Fibroblast of skin of abdomen (primary cell): ENCODE results near the gene RTN4RL1.

Experiments
- DNase-seq: peaks from one replicate; pipeline ENCODE4 v3.0.0-alpha.2; 2013

Gene RTN4RL1

DNA sequence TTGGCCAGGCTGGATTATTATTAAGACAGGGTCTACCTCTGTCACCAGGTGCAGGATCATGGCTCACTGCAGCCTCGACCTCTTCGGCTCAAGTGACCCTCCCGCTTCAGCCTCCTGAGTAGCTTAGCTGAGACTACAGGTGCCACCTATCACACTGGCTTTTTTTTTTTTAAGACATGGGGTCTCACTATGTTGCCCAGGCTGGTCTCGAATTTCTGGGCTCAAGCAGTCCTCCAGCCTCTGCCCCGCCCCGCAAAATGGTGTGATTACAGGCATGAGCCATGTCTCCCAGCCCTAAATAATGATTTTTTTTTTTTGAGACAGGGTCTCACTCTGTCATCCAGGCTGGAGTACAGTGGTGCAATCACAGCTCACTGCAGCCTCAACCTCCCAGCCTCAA, 22.5 kb upstream of the RTN4RL1 start:
- DNase-seq, result no peak

GRCh38 chr17:2044263-2044894, 19.2 kb upstream of the RTN4RL1 start:
- DNase-seq, result no peak

GRCh38 chr17:2043785-2044184, 18.7 kb upstream of the RTN4RL1 start:
- peak; percentile 66 for DNase-seq

- no peak for DNase-seq
These were observed 17.8 kb upstream of the RTN4RL1 start for GRCh38 chr17:2042933-2043332.

DNA sequence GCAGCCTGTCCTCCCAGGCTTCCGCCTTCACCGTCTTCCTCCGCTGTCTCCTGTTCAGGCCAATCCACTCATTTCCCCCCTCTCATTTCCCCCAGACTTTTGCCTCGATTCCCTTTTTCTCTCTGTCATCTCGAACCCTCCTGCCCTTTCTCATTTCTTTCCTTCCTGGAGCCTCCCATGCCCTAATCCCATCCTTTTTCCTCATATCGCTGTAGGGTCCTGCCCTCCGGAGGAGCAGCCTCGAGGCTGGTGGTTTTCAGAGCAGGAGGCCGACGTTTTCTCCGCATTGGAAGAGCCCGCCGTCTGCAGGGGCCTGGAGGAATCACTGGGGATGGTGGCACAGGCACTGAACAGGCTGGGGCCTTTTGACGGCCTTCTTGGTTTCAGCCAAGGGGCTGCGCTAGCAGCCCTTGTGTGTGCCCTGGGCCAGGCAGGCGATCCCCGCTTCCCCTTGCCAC, 17.3 kb upstream of the RTN4RL1 start:
- peak; percentile 52 for DNase-seq

DNA sequence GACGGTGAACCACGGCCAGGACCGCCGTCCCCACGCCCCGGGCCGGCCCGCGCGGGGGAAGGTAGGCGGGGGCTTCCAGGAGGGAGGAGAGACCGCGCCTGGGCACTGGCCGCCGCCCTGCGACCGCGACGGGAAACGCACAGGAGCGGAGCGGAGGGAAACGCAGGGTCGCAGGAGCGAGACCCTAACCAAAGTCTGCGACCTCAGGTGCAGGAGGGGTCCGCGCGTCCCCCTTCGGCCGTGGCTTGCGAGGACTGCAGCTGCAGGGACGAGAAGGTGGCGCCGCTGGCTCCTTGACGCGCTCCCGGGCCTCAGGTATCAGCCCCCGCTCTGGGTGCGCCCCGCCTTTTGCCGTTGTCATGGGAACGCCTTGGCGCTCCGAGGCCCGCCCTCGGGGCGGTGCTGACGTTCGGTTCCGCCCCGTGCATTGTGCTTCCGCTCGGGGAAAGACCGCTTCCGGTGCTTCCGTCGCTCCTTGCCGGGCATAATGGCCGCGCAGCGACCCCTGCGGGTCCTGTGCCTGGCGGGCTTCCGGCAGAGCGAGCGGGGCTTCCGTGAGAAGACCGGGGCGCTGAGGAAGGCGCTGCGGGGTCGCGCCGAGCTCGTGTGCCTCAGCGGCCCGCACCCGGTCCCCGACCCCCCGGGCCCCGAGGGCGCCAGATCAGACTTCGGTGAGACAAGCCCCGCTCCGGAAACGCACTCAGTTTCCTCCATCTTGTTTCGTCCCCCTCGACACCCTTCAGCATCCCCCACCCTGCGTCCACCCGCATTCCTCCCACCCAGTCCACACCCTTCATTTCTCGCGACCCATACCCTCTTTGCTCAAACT, 16.6 kb upstream of the RTN4RL1 start, which contains the start of gene OVCA2:
Gene OVCA2 (plus strand): TSS at position 462 of the 829 bp plus-strand sequence. CDS start 26 bp downstream, at position 488.
- DNase-seq, result peak; percentile 94

- no peak for DNase-seq
These were observed 15.9 kb upstream of the RTN4RL1 start for GRCh38 chr17:2040942-2041560.

DNA sequence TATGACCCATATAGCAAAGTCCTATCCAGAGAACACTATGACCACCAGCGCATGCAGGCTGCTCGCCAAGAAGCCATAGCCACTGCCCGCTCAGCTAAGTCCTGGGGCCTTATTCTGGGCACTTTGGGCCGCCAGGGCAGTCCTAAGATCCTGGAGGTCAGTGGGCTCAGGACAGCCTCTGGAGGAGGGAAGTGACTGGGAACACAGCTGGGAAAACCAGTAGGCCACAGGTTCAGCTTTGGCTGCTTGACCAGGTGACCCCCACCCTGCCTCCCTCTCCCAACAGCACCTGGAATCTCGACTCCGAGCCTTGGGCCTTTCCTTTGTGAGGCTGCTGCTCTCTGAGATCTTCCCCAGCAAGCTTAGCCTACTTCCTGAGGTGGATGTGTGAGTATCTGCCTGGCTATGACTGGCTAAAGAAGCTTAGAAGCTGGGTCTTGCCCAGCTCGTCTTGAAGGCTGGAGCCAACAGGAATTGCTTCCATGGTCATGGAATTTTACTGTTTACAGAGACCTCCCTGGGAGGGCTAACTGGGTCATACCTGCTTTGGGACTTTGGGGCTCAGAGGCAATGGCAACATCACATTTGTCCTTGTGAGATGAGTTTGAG, 15.2 kb upstream of the RTN4RL1 start:
- no peak for DNase-seq

DNA sequence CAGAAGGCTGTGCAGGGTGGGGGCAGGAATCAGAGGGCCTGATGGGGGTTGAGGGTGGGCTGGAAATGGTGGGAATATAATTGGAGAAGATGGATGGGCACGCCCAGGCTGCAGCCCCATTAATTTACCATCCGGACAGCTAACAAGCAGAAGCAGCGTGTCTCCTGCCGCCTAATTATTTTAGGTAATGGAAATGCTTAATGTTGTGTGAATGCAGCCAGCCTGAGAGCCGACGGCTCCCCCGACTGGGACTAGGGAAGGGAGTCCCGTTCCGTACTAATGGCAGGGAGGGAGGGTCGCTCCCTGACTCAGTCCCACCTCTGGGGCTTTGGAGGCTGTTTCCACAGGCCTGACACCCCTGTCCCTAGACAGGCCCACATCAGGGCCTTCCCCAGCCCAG, 12.0 kb upstream of the RTN4RL1 start:
- no peak for DNase-seq

DNA sequence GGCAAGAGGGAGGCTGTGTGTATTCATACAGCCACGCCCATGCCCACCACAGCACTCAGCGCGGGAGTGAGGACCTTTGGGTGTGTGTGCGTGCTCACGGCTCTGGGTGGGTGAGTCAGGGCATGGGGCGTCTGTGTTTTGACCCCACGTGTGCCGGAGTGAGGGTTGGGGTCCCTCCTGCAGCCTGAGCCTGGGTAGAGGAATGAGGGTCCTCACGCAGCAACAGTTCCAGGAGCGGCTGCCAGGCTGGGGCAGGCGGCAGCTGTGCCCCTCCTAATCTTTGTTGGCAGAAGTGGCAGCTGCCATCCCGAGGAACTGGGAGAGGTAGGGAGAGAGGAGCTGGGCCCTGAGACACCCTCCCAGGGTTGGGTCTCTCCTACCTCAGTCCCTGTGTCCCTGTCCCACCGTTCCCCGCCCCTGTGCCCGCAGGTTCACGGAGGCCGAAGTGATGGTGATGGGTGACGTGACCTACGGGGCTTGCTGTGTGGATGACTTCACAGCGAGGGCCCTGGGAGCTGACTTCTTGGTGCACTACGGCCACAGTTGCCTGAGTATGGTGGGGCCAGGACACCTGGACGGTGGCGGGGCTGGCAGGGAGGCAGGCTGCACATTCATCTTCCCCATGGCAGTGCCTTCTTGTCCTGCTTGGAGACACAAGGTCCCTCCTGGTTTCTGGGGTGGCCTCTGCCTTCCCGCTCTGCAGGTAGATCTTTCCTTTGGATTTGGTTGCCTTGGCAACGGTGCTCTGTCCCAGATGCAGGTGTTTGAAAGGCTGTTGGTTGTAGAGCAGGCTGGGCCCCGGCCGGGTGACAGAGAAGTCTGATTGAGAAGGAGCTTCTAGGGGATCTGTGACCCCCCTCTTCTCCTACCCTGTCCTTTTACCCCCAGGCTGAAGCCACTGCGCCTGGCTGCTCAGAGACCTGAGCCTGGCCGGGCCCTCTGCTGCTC, 10.7 kb upstream of the RTN4RL1 start:
- no peak for DNase-seq

DNA sequence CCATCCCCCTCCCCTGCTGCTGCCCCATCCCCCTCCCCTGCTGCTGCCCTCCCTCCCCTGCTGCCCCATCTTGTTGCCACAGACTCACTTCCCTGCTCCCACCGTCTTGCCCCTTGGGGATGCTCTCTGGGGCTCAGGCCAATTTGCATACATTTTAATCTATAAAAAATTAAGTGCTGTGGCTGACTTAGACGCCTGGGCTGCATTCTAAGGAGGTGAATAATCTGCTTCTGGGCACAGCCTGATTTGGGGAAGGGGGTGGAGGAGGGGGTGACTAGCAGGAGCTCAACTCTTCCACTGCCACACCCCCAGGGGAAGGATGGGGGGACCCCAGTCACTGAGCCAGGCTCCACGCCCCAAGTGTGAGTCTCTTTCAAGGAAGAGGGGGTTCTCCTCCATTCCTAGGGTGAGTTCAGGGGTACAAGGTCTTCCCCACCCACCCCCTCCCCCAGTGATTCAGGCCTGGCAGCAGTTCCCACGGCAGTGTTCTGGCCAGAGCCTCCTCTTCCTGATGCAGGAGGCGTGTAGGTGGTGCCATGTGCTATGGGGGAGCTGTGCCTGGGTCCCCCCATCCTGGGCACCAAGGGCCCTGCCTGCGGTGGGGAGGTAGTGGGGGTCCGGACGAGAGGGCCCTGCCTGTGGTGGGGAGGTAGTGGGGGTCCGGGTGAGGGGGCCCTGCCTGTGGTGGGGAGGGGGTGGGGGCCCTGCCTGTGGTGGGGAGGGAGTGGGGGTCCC, 9.8 kb upstream of the RTN4RL1 start:
- DNase-seq, result peak; percentile 98

DNA sequence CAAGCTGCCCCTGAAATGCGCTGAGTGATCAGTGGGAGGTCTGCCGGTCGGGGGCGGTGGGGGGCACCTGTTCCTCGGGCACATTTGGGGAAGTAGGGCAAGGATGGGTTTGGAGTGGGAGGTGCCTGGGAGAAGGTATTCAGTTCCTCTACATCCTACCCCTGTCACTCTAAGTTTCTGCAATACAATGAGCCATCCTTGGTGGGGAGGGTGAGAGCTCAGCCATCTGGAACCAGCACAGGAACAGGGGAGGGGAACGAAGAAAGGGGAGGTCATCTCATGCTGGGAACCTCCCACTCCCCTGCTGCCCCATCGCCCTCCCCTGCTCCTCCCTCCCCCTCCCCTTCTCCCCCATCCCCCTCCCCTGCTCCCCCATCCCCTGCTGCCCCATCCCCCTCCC, 9.0 kb upstream of the RTN4RL1 start:
- peak; percentile 90 for DNase-seq

- DNase-seq, result peak; percentile 33
These were observed 8.0 kb upstream of the RTN4RL1 start for GRCh38 chr17:2033153-2033552.

DNA sequence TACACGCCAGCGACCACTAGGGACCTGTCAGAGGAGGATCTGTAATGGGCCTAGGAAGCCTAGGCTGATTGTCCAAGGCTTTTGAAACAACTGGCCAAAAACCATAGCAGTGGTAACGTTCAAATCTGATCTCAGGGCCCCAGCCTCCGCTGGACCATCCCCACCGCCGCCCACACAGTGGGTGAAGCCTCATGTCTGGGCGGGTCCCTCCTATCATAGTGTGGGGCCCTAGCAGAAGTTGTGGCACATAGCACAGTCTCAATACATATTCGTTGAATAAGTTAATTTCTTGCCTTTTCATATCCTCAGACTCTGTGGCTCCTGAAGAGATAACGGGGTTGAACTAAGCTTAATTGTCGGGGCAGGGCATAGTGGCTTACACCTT, 5.6 kb upstream of the RTN4RL1 start:
- peak; percentile 87 for DNase-seq

DNA sequence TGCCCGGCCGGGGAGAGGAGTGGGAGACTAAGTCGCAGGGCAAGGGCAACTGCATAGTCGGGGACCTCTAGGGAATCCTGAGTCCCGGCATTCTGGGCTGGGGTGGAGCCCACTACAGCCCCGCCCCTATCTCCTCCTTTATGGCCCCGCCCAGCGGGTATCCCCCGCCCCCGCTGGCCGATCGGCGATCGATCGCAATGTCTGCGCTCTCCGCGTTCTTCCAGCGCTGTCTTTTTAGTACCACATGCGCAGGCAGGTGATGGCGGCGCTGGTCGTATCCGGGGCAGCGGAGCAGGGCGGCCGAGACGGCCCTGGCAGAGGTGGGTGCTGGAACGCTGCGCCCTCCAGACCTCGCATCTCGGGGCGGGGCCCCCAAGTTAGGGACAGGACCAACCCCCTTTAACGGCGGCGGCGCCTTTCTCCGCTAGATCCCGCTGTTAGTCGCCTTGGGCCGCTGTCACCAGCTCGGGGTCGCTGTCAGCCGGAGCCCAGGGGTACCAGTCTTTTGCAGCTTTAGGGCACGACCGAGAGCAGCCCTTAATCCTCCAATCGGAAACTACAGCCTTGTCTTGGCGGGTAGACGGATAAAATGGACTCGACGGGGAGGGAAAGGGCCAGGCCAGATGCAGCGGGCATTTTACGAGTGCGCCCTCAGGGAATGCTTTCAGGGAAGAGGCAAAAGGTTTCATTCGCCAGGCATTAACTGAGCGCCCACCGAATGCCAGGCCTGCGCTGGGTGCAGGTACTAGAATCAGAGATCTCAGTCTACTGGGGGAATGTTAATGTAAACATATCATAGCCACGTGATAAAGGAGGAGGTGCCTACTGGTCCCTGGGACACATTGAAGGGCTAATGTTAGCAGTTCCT, 5.0 kb upstream of the RTN4RL1 start, which contains the start of gene DPH1:
Gene DPH1 (plus strand): TSS at position 243 of the 868 bp plus-strand sequence. CDS start 17 bp downstream, at position 260.
- DNase-seq, result peak; percentile 89

DNA sequence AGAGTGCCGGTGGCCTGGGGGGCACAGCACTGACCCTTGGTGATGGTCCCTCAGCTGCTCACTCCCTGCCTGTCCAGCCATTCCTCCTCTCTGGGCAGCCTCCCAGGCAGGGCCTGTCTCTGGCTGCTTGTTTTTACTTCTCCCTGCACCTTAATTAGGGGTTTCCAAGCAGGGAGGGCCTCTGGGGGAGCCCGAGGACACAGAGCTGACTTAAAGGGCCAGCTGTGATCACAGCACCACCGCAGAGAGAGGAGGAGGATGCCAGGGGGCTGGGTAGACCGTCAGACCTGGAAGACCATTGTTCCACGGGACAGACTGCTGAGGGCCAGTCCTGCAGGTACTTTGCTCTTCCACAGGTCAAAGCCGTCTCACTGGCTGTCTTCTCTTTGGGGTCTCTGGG, 3.6 kb upstream of the RTN4RL1 start:
- DNase-seq, result no peak

GRCh38 chr17:2028234-2028614, 3.1 kb upstream of the RTN4RL1 start:
- no peak for DNase-seq

- no peak for DNase-seq
These were observed 2.5 kb upstream of the RTN4RL1 start for GRCh38 chr17:2027528-2028233.

- DNase-seq, result peak; percentile 58
These were observed 632 bp upstream of the RTN4RL1 start for GRCh38 chr17:2025622-2026309.
